SK-N-SH (cell line): ENCODE measurements around the gene NME9. TPM values are rescaled to one million over a fixed set of nuclear protein-coding genes. Genes with fewer than 3 reads are reported as not detected.

Source experiments
- CTCF ChIA-PET: fragments of 300-600, 350-600 bp; formaldehyde crosslinking; extraction: SDS; loops from one replicate; lab custom pipeline; 2021; lab: Yijun Ruan, JAX
- POLR2A ChIA-PET: fragments of 350-600 bp; sonication (Branson Sonifier 250); formaldehyde crosslinking; extraction: SDS; loops from one replicate; lab custom pipeline; 2020; ENCODE audit warnings: antibody characterized with exemption, inconsistent platforms; lab: Yijun Ruan, JAX
- DNase-seq: peaks from one replicate; pipeline ENCODE4 v3.0.0; 2012
- H2AFZ ChIP-seq: fragments of 200-600 bp; sonication (generic); 2 replicates; pipeline ENCODE4 v1.8.1; 2016; ENCODE audit warnings: antibody characterized with exemption, mild to moderate bottlenecking, low read depth
- H3F3A ChIP-seq: fragments of 200-600 bp; sonication (generic); replicated peaks from 2 replicates; pipeline ENCODE3; 2016; ENCODE audit warnings: antibody characterized with exemption, mild to moderate bottlenecking; ENCODE audit not compliant: insufficient read depth
- H3K27ac ChIP-seq, 2 experiments: fragments of 200-500 bp in 1 of 2; fragments of 200-600 bp in 1 of 2; sonication (Bioruptor generic) in 1 of 2; sonication (generic), shearing (Covaris generic) in 1 of 2; 2 replicates each; pipeline versions ENCODE4 v1.5.1 to v1.6.1; 2014 to 2016; ENCODE audit warnings: low read depth in 2 of 2, inconsistent platforms in 1 of 2, low read length in 1 of 2, mild to moderate bottlenecking in 1 of 2, mixed read lengths in 1 of 2
- H3K27me3 ChIP-seq: fragments of 200-600 bp; sonication (generic), shearing (Covaris generic); 2 replicates; pipeline ENCODE4 v1.6.1; 2016; ENCODE audit warnings: mixed run types; ENCODE audit not compliant: insufficient read depth
- H3K36me3 ChIP-seq, 2 experiments: fragments of 200-500 bp in 1 of 2; fragments of 200-600 bp in 1 of 2; sonication (Bioruptor generic) in 1 of 2; sonication (generic) in 1 of 2; replicated peaks in 1 of 2; 2 replicates each; pipeline versions ENCODE3 to v1.5.1; 2014 to 2016; ENCODE audit warnings: low read length in 1 of 2, mild to moderate bottlenecking in 1 of 2; ENCODE audit not compliant: insufficient read depth in 2 of 2, control insufficient read depth in 1 of 2
- H3K4me1 ChIP-seq, 2 experiments: fragments of 200-500 bp in 1 of 2; fragments of 200-600 bp in 1 of 2; sonication (Bioruptor generic) in 1 of 2; sonication (generic), shearing (Covaris generic) in 1 of 2; 2 replicates each; pipeline versions ENCODE4 v1.5.1 to v1.6.1; 2014 to 2016; ENCODE audit warnings: low read depth in 1 of 2, low read length in 1 of 2, mixed run types in 1 of 2; ENCODE audit not compliant: insufficient read depth in 2 of 2, control insufficient read depth in 1 of 2
- H3K4me2 ChIP-seq: fragments of 200-600 bp; sonication (generic), shearing (Covaris generic); 2 replicates; pipeline ENCODE4 v1.6.1; 2017; ENCODE audit warnings: mixed run types
- H3K4me3 ChIP-seq, 2 experiments: fragments of 200-500 bp in 1 of 2; fragments of 200-600 bp in 1 of 2; sonication (Bioruptor generic) in 1 of 2; sonication (generic), shearing (Covaris generic) in 1 of 2; 2 replicates each; pipeline versions ENCODE4 v1.5.1 to v1.8.1; 2014 to 2016; ENCODE audit warnings: low read depth in 2 of 2, inconsistent platforms in 1 of 2, low read length in 1 of 2, mild to moderate bottlenecking in 1 of 2, mixed read lengths in 1 of 2, moderate library complexity in 1 of 2
- H3K79me2 ChIP-seq: fragments of 200-600 bp; sonication (generic); 2 replicates; pipeline ENCODE4 v1.8.1; 2017; ENCODE audit warnings: mild to moderate bottlenecking; ENCODE audit not compliant: insufficient read depth
- H3K9ac ChIP-seq: fragments of 200-600 bp; sonication (generic); 2 replicates; pipeline ENCODE4 v1.6.1; 2017; ENCODE audit warnings: mixed run types
- H3K9me2 ChIP-seq: fragments of 200-600 bp; sonication (generic); 2 replicates; pipeline ENCODE4 v1.6.1; 2017; ENCODE audit warnings: mixed run types
- H3K9me3 ChIP-seq: fragments of 200-600 bp; sonication (generic); 2 replicates; pipeline ENCODE4 v1.6.1; 2017; ENCODE audit warnings: mixed run types, mild to moderate bottlenecking, moderate library complexity
- H4K20me1 ChIP-seq: fragments of 200-600 bp; sonication (generic); 2 replicates; pipeline ENCODE4 v1.6.1; 2017; ENCODE audit warnings: mild to moderate bottlenecking, mixed run types; ENCODE audit not compliant: insufficient read depth
- CTCF ChIP-seq: fragments of 200-600 bp; sonication (generic); IDR thresholded peaks from 2 replicates; pipeline ENCODE4 v1.6.1; 2017; ENCODE audit warnings: antibody characterized with exemption, mild to moderate bottlenecking, moderate library complexity
- EP300 ChIP-seq, 2 experiments: IDR thresholded peaks; 2 replicates each; pipeline versions ENCODE4 v1.4.0 to v1.6.1; 2012; ENCODE audit warnings: borderline replicate concordance in 1 of 2, low read depth in 1 of 2, low read length in 1 of 2
- FOXJ3 ChIP-seq: sonication (generic); formaldehyde crosslinking; IDR thresholded peaks from 2 replicates; pipeline ENCODE4 v1.5.1; 2020; ENCODE audit warnings: mild to moderate bottlenecking, missing genetic modification reagents
- GABPA ChIP-seq: IDR thresholded peaks from 2 replicates; pipeline ENCODE4 v1.4.0; 2012; ENCODE audit warnings: low read depth, mild to moderate bottlenecking
- GATA2 ChIP-seq: sonication (generic); formaldehyde crosslinking; IDR thresholded peaks from 2 replicates; pipeline ENCODE4 v1.5.0; 2020; ENCODE audit warnings: mild to moderate bottlenecking, missing genetic modification reagents
- JUND ChIP-seq: IDR thresholded peaks from 2 replicates; pipeline ENCODE4 v1.4.0; 2012
- MEF2A ChIP-seq: IDR thresholded peaks from 2 replicates; pipeline ENCODE4 v1.4.0; 2012; ENCODE audit warnings: low read depth, borderline replicate concordance
- MXI1 ChIP-seq: IDR thresholded peaks from 2 replicates; pipeline ENCODE4 v1.6.1; 2012; ENCODE audit warnings: mild to moderate bottlenecking, low read depth, low read length, improper control_type of control experiment
- NFIC ChIP-seq: IDR thresholded peaks from 2 replicates; pipeline ENCODE4 v1.4.0; 2012; ENCODE audit warnings: borderline replicate concordance
- NRF1 ChIP-seq: IDR thresholded peaks from 2 replicates; pipeline ENCODE4 v1.6.1; 2012; ENCODE audit warnings: low read depth, mild to moderate bottlenecking, low read length
- PBX3 ChIP-seq: IDR thresholded peaks from 2 replicates; pipeline ENCODE4; 2012
- RAD21 ChIP-seq: IDR thresholded peaks from 2 replicates; pipeline ENCODE4 v1.6.1; 2012; ENCODE audit warnings: mild to moderate bottlenecking, low read length
- RCOR1 ChIP-seq: fragments of 150-350 bp; IDR thresholded peaks from 2 replicates; pipeline ENCODE4 v1.6.1; 2017; ENCODE audit warnings: antibody characterized with exemption, low read length
- TAF1 ChIP-seq: IDR thresholded peaks from 2 replicates; pipeline ENCODE4 v1.6.1; 2012; ENCODE audit warnings: low read depth, mild to moderate bottlenecking, low read length, moderate library complexity, borderline replicate concordance
- TCF12 ChIP-seq: IDR thresholded peaks from 2 replicates; pipeline ENCODE4 v1.4.0; 2012
- USF1 ChIP-seq: IDR thresholded peaks from 2 replicates; pipeline ENCODE4 v1.4.0; 2012; ENCODE audit warnings: low read depth, borderline replicate concordance
- USF2 ChIP-seq: fragments of 150-350 bp; IDR thresholded peaks from 2 replicates; pipeline ENCODE4 v1.6.1; 2017; ENCODE audit warnings: antibody characterized with exemption, low read length, low read depth, borderline replicate concordance
- YY1 ChIP-seq: IDR thresholded peaks from 2 replicates; pipeline ENCODE4 v1.4.0; 2012; ENCODE audit warnings: low read depth, mild to moderate bottlenecking
- ZBTB33 ChIP-seq: IDR thresholded peaks from 2 replicates; pipeline ENCODE4 v1.4.0; 2012; ENCODE audit warnings: low read depth, borderline replicate concordance
- WGBS: methylation state at CpG from one replicate; pipeline ENCODE4 v1.1.6; 2017; ENCODE audit warnings: low lambda C conversion rate; 5-methylcytosine and 5-hydroxymethylcytosine counted together
- polyA plus RNA-seq, 3 experiments: library from polyadenylated mRNA; depleted of rRNA; stranded (reverse); fragments of >200 nt; gene quantifications; 2 replicates each; pipeline ENCODE4 v1.2.3, GENCODE V29; 2012

Gene NME9
- polyA plus RNA-seq, 1 of the 3 experiments (the other 2 are of a cell fraction), result 0.43 TPM

GRCh38 chr3:138271189-138271794 lies 58.4 kb downstream of the NME9 start (continued):
- TF ChIP-seq GATA2 (CRISPR knock-in tag) (no peak), USF1 (no peak), TCF12 (no peak), USF2 (no peak), NFIC (no peak), GABPA (no peak), RCOR1 (no peak)

- H4K20me1 ChIP-seq, result no peaks in the 10 kb centered on the region
- H3K9ac ChIP-seq, result no peak overlapping the region
- no peaks in the 10 kb centered on the region for H3K4me1 ChIP-seq
- H3K36me3 ChIP-seq, result peaks cover 43 to 48% of the 10 kb centered on the region in 2 experiments
- CTCF ChIA-PET, result interaction anchor here (0.6 to 2.5 kb wide), 6 partner anchors 9 to 202 kb away, joined by 3 to 8 read pairs (median 4); no protein-coding TSS in a partner anchor
- H3K4me2 ChIP-seq, result no peak overlapping the region
- H2AFZ ChIP-seq, result no peak overlapping the region
- no peaks in the 10 kb centered on the region for H3K9me3 ChIP-seq
- H3K27me3 ChIP-seq, result no peaks in the 10 kb centered on the region
- H3K9me2 ChIP-seq, result no peaks in the 10 kb centered on the region
- H3K27ac ChIP-seq, result no peak overlapping the region
- no peak for DNase-seq
- WGBS, result 98% methylated on average over 2 of the region's 2 CpGs
- peaks cover 8% of the 10 kb centered on the region for H3F3A ChIP-seq
- H3K79me2 ChIP-seq, result no peaks in the 10 kb centered on the region
- no peak overlapping the region for H3K4me3 ChIP-seq
- POLR2A ChIA-PET, result no interaction called here
- TF ChIP-seq FOXJ3 (CRISPR knock-in tag) (no peak), CTCF (peak; percentile 43), TAF1 (no peak)
Measured at GRCh38 chr3:138270245-138270644, 59.4 kb downstream of the NME9 start.

GRCh38 chr3:138267083-138267482 lies 62.6 kb downstream of the NME9 start:
- Histone ChIP-seq H3K79me2 (no peaks in the 10 kb centered on the region), H3K27me3 (no peaks in the 10 kb centered on the region), H3K9ac (no peak overlapping the region), H3F3A (peaks cover 8% of the 10 kb centered on the region), H3K9me3 (no peaks in the 10 kb centered on the region), H3K4me3 (no peak overlapping the region), H3K36me3 (peaks cover 27 to 33% of the 10 kb centered on the region in 2 experiments), H3K4me2 (no peak overlapping the region), H2AFZ (no peak overlapping the region), H3K4me1 (no peaks in the 10 kb centered on the region), H3K27ac (no peak overlapping the region)
- WGBS, result over 99% methylated on average over 3 of the region's 3 CpGs
- DNase-seq, result no peak
- TF ChIP-seq PBX3 (no peak), MXI1 (no peak), EP300 (IDR thresholded peaks at IDR 0.05; ENCODE audit: borderline replicate concordance in 1 of 2, low read depth in 1 of 2, low read length in 1 of 2) (no peak), USF2 (no peak), RCOR1 (no peak), JUND (no peak), ZBTB33 (no peak), MEF2A (no peak), YY1 (no peak), TAF1 (no peak), RAD21 (no peak), NRF1 (no peak), GABPA (no peak)
- TF ChIP-seq, all 33 proteins: peak for 0
- no peaks in the 10 kb centered on the region for H4K20me1 ChIP-seq
- ChIA-PET CTCF (no interaction called here), POLR2A (no interaction called here)
- no peaks in the 10 kb centered on the region for H3K9me2 ChIP-seq
